K562 (cell line): ENCODE data around the gene VWA5B1. TPM values are rescaled to one million over a fixed set of nuclear protein-coding genes. Genes with fewer than 3 reads are reported as not detected.

Experiments used
- ATAC-seq: fragments of 200-7000 bp; cut with Tn5 transposase; 3 replicates; pipeline ENCODE4 v1.9.1; 2020; ENCODE audit warnings: moderate library complexity
- BruUV-seq: library from RNA; stranded (reverse); fragments of 400-500 nt; replicated peaks from 2 replicates; lab custom pipeline; 2021; lab: Mats Ljungman, UMichigan
- CTCF ChIA-PET: fragments of 300-600 bp; formaldehyde crosslinking; extraction: SDS; loops from one replicate; lab custom pipeline; 2021; ENCODE audit warnings: low intra/inter-chr PET ratio; lab: Yijun Ruan, JAX
- POLR2A ChIA-PET: fragments of 300-600, 350-650 bp; sonication (Branson Sonifier 250); formaldehyde crosslinking; extraction: SDS; loops from one replicate; lab custom pipeline; 2021; ENCODE audit warnings: antibody characterized with exemption, inconsistent platforms; lab: Yijun Ruan, JAX
- DNase-seq, 4 experiments: peaks; one replicate each; pipeline versions ENCODE4 v3.0.0 to v3.0.0-alpha.2; 2011 to 2018; ENCODE audit warnings: low spot score in 3 of 4, mixed read lengths in 3 of 4; ENCODE audit errors: extremely low read depth in 1 of 4
- FAIRE-seq: peaks from 2 replicates; lab custom pipeline; 2011; peaks lifted over from hg19 to GRCh38; lab: Jason Lieb, UNC
- H2AFZ ChIP-seq: 2 replicates; pipeline ENCODE4 v1.6.0; 2011; ENCODE audit warnings: low read depth, low read length, control low read depth, inconsistent platforms
- H3K27ac ChIP-seq: fragments of 200-600 bp; 3 replicates; pipeline ENCODE4 v1.8.0; 2011; ENCODE audit warnings: low read depth, mild to moderate bottlenecking, control low read depth, inconsistent platforms, low read length, moderate library complexity, mixed read lengths; ENCODE audit errors: extremely low read depth
- H3K27me3 ChIP-seq, 2 experiments: fragments of 300-600 bp in 1 of 2; 2 replicates in 1 of 2; 3 replicates in 1 of 2; pipeline versions ENCODE4 v1.6.0 to v1.8.0; 2011; ENCODE audit warnings: inconsistent platforms in 2 of 2, low read length in 2 of 2, mild to moderate bottlenecking in 1 of 2, mixed read lengths in 1 of 2, moderate library complexity in 1 of 2; ENCODE audit not compliant: control insufficient read depth in 2 of 2, insufficient read depth in 2 of 2
- H3K36me3 ChIP-seq: fragments of 300-600 bp; 3 replicates; pipeline ENCODE4 v1.8.0; 2011; ENCODE audit warnings: mild to moderate bottlenecking, low read length, inconsistent platforms; ENCODE audit not compliant: control insufficient read depth, insufficient read depth
- H3K4me1 ChIP-seq, 2 experiments: fragments of 200-600 bp in 1 of 2; replicated peaks in 1 of 2; 2 replicates in 1 of 2; 3 replicates in 1 of 2; pipeline versions ENCODE4 v1.5.1 to v1.8.0; 2011; ENCODE audit warnings: inconsistent platforms in 2 of 2, low read length in 2 of 2, mild to moderate bottlenecking in 1 of 2, mixed read lengths in 1 of 2, moderate library complexity in 1 of 2; ENCODE audit not compliant: control insufficient read depth in 2 of 2, insufficient read depth in 2 of 2
- H3K4me2 ChIP-seq: 2 replicates; pipeline ENCODE4 v1.6.1; 2011; ENCODE audit warnings: low read length, control low read depth, inconsistent platforms, mixed read lengths; ENCODE audit not compliant: insufficient read depth
- H3K4me3 ChIP-seq: fragments of 200-600 bp; sonication (generic), shearing (Covaris generic); 2 replicates; pipeline ENCODE4 v1.5.1; 2016; ENCODE audit warnings: control low read depth, inconsistent platforms
- H3K79me2 ChIP-seq: fragments of 200-600 bp; 3 replicates; pipeline ENCODE4 v1.8.0; 2011; ENCODE audit warnings: low read length, inconsistent platforms; ENCODE audit not compliant: control insufficient read depth, insufficient read depth
- H3K9ac ChIP-seq, 2 experiments: 2 replicates each; pipeline versions ENCODE4 v1.6.0 to v1.6.1; 2011; ENCODE audit warnings: low read depth in 2 of 2, low read length in 2 of 2, control low read depth in 1 of 2, inconsistent platforms in 1 of 2, mild to moderate bottlenecking in 1 of 2, mixed read lengths in 1 of 2; ENCODE audit not compliant: insufficient read depth in 1 of 2
- H3K9me1 ChIP-seq: one replicate; pipeline ENCODE4 v1.6.0; 2011; ENCODE audit warnings: inconsistent platforms, mild to moderate bottlenecking, low read length, moderate library complexity; ENCODE audit not compliant: control insufficient read depth, insufficient read depth
- H3K9me3 ChIP-seq: replicated peaks from 2 replicates; pipeline ENCODE4 v1.5.1; 2011; ENCODE audit warnings: low read depth, low read length, inconsistent platforms; ENCODE audit not compliant: control insufficient read depth, insufficient read depth
- H4K20me1 ChIP-seq: replicated peaks from 2 replicates; pipeline ENCODE4 v1.6.1; 2011; ENCODE audit warnings: low read length, inconsistent platforms, mixed read lengths; ENCODE audit not compliant: control insufficient read depth, insufficient read depth
- CCAR2 ChIP-seq: fragments of 200-400 bp; formaldehyde crosslinking; IDR thresholded peaks from 2 replicates; pipeline ENCODE4 v1.6.1; 2017; ENCODE audit warnings: mild to moderate bottlenecking, low read depth, low read length
- ESRRB ChIP-seq: fragments of 250-450 bp; sonication (Bioruptor Pico); IDR thresholded peaks from 2 replicates; pipeline ENCODE4 v1.5.0; 2020; ENCODE audit warnings: mild to moderate bottlenecking, moderate library complexity, borderline replicate concordance
- KAT7 ChIP-seq: sonication (generic); formaldehyde crosslinking; IDR thresholded peaks from 2 replicates; pipeline ENCODE4 v1.8.0; 2022; ENCODE audit warnings: missing genetic modification reagents, mild to moderate bottlenecking, borderline replicate concordance
- PRDM10 ChIP-seq: fragments of 450-650 bp; IDR thresholded peaks from 2 replicates; pipeline ENCODE4 v1.6.1; 2018; ENCODE audit not compliant: partially characterized antibody
- RCOR1 ChIP-seq, 2 experiments: IDR thresholded peaks; 2 replicates each; pipeline ENCODE4 v1.6.1; 2012; ENCODE audit warnings: low read depth in 2 of 2, low read length in 2 of 2, borderline replicate concordance in 1 of 2, improper control_type of control experiment in 1 of 2
- SMAD1 ChIP-seq: fragments of 150-350 bp; IDR thresholded peaks from 2 replicates; pipeline ENCODE4 v1.6.1; 2014; ENCODE audit warnings: low read length, low read depth; ENCODE audit not compliant: partially characterized antibody
- TCF15 ChIP-seq: fragments of 250-450 bp; sonication (Bioruptor Pico); IDR thresholded peaks from 2 replicates; pipeline ENCODE4 v1.8.0; 2022; ENCODE audit warnings: moderate library complexity, mild to moderate bottlenecking, inconsistent platforms
- ZNF133 ChIP-seq: fragments of 250-450 bp; sonication (Bioruptor Pico); IDR thresholded peaks from 2 replicates; pipeline ENCODE4 v1.4.0; 2020; ENCODE audit warnings: mild to moderate bottlenecking
- ZNF134 ChIP-seq: fragments of 250-450 bp; sonication (Bioruptor Pico); conservative IDR thresholded peaks from 2 replicates; pipeline ENCODE4 v1.4.0; 2020
- ZNF3 ChIP-seq: fragments of 250-450 bp; sonication (Bioruptor Pico); IDR thresholded peaks from 2 replicates; pipeline ENCODE4 v1.5.0; 2021; ENCODE audit warnings: mild to moderate bottlenecking, moderate library complexity
- ZNF354B ChIP-seq: fragments of 250-450 bp; sonication (Bioruptor Pico); IDR thresholded peaks from 2 replicates; pipeline ENCODE4 v1.4.0; 2020
- ZNF436 ChIP-seq: fragments of 250-450, 450-650 bp; sonication (Bioruptor Pico); formaldehyde crosslinking; IDR thresholded peaks from 2 replicates; pipeline ENCODE4 v1.7.0; 2020; ENCODE audit warnings: mild to moderate bottlenecking
- WGBS: fragments of 100-300 bp; shearing (Covaris generic); methylation state at CpG from one replicate; pipeline ENCODE4 v1.1.6; 2016; ENCODE audit warnings: low coverage, mixed read lengths; ENCODE audit not compliant: insufficient coverage; ENCODE audit errors: missing lambda C conversion rate; 5-methylcytosine and 5-hydroxymethylcytosine counted together
- in situ Hi-C: fragments of 300-500 bp; cut with MboI; formaldehyde crosslinking; loops from 4 replicates; pipeline ENCODE4 v1.15.0; 2018; ENCODE audit warnings: inconsistent platforms, mixed read lengths
- intact Hi-C: fragments of 100-400 bp; cut with micrococcal nuclease; formaldehyde crosslinking; loops from 2 replicates; pipeline ENCODE4 v1.14.2; 2022
- polyA plus RNA-seq, 8 experiments: library from polyadenylated mRNA; depleted of rRNA in 4 of 8; stranded (reverse) in 5 of 8; unstranded in 3 of 8; fragments of >200 nt; fragmentation: Nextera tagmentation in 2 of 8; fragmentation: Illumina TruSeq in 1 of 8; extraction: Ambion mirVana in 2 of 8; extraction: Trizol in 1 of 8; gene quantifications; 2 replicates each; pipeline versions ENCODE4 v1.2.1 to v1.2.3, GENCODE V29; 2011 to 2014; ENCODE audit warnings: inconsistent platforms in 1 of 8, missing spikeins in 1 of 8
- total RNA-seq, 7 experiments: library from RNA; depleted of rRNA in 6 of 7; stranded (reverse); fragments of >200 nt in 6 of 7; fragmentation: Illumina TruSeq in 2 of 7; extraction: Trizol in 2 of 7; gene quantifications; 2 replicates each; pipeline versions ENCODE4 v1.2.1 to v1.2.3, GENCODE V29; 2011 to 2021; ENCODE audit warnings: low replicate concordance in 1 of 7
- TF ChIP-seq, protein P1 (sequence below): fragments of 250-450 bp; sonication (Bioruptor Pico); IDR thresholded peaks from 2 replicates; pipeline ENCODE4 v1.4.0; 2020; ENCODE audit warnings: mild to moderate bottlenecking, moderate library complexity

Gene VWA5B1
- total and polyA plus RNA-seq, 9 of the 15 experiments (the other 6 are each of a cell fraction or from before 2014, with no cell fraction given), result not detected

DNA sequence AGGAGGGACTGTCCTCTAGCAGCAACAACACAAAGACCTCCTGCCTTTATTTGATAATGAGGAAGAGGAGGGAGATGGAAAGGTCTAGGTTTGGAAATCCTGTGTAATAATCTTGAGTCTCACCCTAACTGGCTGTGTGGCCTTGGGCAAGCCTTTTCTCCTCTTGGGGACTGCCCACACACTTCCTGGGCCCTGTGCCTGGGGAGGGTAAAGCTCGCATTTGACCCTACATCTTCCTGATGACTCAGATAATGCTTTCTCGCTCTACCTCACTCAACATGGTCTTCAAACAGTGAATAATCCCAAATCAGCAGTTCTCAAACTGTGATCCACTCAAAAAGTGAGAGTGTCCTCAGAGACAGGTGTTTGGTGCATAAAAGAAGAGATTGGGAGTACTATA, 81.2 kb downstream of the VWA5B1 start:
- Histone ChIP-seq H3K79me2 (no peaks in the 10 kb centered on the region), H4K20me1 (peaks cover 5% of the 10 kb centered on the region; the same call in 1 of the 2 replicates), H2AFZ (no peak overlapping the region), H3K9me1 (no peaks in the 10 kb centered on the region), H3K9ac (no peak overlapping the region), H3K4me3 (no peak overlapping the region), H3K27ac (no peak overlapping the region), H3K4me2 (no peak overlapping the region), H3K36me3 (no peaks in the 10 kb centered on the region), H3K27me3 (peaks cover 13 to 29% of the 10 kb centered on the region in 2 experiments), H3K4me1 (no peaks in the 10 kb centered on the region; a peak in 1 of 5 replicates), H3K9me3 (no peaks in the 10 kb centered on the region)
- BruUV-seq, result no TSS peak
- 5% methylated on average over 2 of the region's 2 CpGs for WGBS
- intact Hi-C loops, result no loop called here
- ATAC-seq (no peak), FAIRE-seq (no peak), DNase-seq (no peak)
- ChIA-PET CTCF (no interaction called here), POLR2A (interaction anchor here (0.7 to 1.0 kb wide), 2 partner anchors 13 to 1503 kb away, joined by 3 to 5 read pairs; no protein-coding TSS in a partner anchor)
- in situ Hi-C loops, result loop anchor here (5.0 kb wide), 1 partner anchor 120 kb away; no protein-coding TSS in a partner anchor
- no peak for TF ChIP-seq ZNF436 (CRISPR knock-in tag)
- no peak for TF ChIP-seq ESRRB (CRISPR knock-in tag)
- no peak for TF ChIP-seq SMAD1
- TF ChIP-seq ZNF134, result no peak
- TF ChIP-seq, protein P1, sequence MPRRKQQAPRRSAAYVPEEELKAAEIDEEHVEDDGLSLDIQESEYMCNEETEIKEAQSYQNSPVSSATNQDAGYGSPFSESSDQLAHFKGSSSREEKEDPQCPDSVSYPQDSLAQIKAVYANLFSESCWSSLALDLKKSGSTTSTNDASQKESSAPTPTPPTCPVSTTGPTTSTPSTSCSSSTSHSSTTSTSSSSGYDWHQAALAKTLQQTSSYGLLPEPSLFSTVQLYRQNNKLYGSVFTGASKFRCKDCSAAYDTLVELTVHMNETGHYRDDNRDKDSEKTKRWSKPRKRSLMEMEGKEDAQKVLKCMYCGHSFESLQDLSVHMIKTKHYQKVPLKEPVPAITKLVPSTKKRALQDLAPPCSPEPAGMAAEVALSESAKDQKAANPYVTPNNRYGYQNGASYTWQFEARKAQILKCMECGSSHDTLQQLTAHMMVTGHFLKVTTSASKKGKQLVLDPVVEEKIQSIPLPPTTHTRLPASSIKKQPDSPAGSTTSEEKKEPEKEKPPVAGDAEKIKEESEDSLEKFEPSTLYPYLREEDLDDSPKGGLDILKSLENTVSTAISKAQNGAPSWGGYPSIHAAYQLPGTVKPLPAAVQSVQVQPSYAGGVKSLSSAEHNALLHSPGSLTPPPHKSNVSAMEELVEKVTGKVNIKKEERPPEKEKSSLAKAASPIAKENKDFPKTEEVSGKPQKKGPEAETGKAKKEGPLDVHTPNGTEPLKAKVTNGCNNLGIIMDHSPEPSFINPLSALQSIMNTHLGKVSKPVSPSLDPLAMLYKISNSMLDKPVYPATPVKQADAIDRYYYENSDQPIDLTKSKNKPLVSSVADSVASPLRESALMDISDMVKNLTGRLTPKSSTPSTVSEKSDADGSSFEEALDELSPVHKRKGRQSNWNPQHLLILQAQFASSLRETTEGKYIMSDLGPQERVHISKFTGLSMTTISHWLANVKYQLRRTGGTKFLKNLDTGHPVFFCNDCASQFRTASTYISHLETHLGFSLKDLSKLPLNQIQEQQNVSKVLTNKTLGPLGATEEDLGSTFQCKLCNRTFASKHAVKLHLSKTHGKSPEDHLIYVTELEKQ (CRISPR knock-in tag), result no peak
- no peak for TF ChIP-seq CCAR2
- no peak for TF ChIP-seq ZNF3 (CRISPR knock-in tag)
- TF ChIP-seq TCF15 (CRISPR knock-in tag), result no peak
- no peak for TF ChIP-seq ZNF133 (CRISPR knock-in tag)
- TF ChIP-seq ZNF354B (CRISPR knock-in tag), result no peak
- no peak for TF ChIP-seq KAT7 (CRISPR knock-in tag)
- TF ChIP-seq PRDM10, result no peak
- TF ChIP-seq RCOR1 (IDR thresholded peaks at IDR 0.05; ENCODE audit: borderline replicate concordance in 1 of 2, low read depth in 2 of 2, low read length in 2 of 2), result no peak
